Activated naive CD8-positive, alpha-beta T cell treated with anti-CD3 and anti-CD28 coated beads for 36 hours (primary cell): ENCODE results near the gene GRIK4. TPM values are rescaled to one million over a fixed set of nuclear protein-coding genes. Genes with fewer than 3 reads are reported as not detected.

Source experiments
- DNase-seq: peaks from one replicate; pipeline ENCODE4 v3.0.0; 2021
- H3K27ac Mint-ChIP-seq: one replicate; pipeline ENCODE4 v1.8.0; 2022; ENCODE audit warnings: mild to moderate bottlenecking, moderate library complexity, mixed read lengths
- H3K27me3 Mint-ChIP-seq: one replicate; pipeline ENCODE4 v1.8.0; 2022; ENCODE audit warnings: mild to moderate bottlenecking, mixed read lengths
- H3K36me3 Mint-ChIP-seq: one replicate; pipeline ENCODE4 v1.8.0; 2021; ENCODE audit warnings: mild to moderate bottlenecking, mixed read lengths
- H3K4me1 Mint-ChIP-seq: one replicate; pipeline ENCODE4 v1.8.0; 2021; ENCODE audit warnings: mixed read lengths
- H3K4me3 Mint-ChIP-seq: one replicate; pipeline ENCODE4 v1.8.0; 2022; ENCODE audit warnings: mild to moderate bottlenecking, moderate library complexity, mixed read lengths
- H3K9me3 Mint-ChIP-seq: one replicate; pipeline ENCODE4 v1.8.0; 2022; ENCODE audit warnings: mixed read lengths
- total RNA-seq, 2 experiments: library from RNA; stranded (reverse); gene quantifications; one replicate each; pipeline ENCODE4 v1.2.3, GENCODE V29; 2021

The GRIK4 gene
- total RNA-seq, 2 experiments from 2014 or later: 0.40 to 0.43 TPM

DNA sequence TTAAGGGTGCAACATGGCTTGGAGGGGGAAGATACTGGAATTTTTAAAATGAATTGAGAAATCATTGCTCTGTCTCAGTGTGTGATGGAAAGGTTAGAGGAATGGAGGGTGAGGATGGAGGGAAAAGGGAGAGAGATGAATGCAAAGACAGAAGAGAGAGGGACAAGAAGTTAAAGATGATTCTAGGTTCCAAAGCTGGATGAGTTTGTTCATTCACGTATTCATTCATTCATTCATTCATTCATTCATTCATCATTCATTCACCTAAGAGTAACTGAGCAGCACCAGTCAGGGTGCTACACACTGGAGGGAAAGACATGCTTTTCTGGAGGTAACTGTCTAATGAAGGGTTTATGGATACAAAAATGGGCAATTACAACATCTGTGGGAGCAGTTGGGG lies 209.2 kb downstream of the GRIK4 start:
- Mint-ChIP-seq H3K4me3 (no peak overlapping the region), H3K27ac (no peak overlapping the region), H3K27me3 (peaks cover 23% of the 10 kb centered on the region), H3K9me3 (no peaks in the 10 kb centered on the region), H3K4me1 (no peaks in the 10 kb centered on the region), H3K36me3 (no peaks in the 10 kb centered on the region)
- DNase-seq: no peak

DNA sequence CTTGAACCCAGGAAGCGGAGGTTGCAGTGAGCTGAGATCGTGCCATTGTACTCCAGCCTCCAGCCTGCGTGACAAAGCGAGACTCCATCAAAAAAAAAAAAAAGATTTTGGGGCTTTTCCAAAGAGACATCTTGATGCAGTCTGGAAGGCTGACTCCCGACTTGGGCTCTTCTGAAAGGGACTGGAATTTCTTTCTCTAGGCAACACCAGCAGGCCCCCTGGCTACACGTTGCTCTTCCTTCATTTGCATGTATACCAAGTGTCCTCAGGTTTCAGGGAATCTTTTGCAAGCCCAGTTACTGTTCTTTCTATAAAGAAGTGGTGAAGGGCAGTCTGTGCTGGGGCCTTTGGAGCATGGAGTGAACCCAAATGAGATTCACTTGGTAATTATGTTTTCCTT lies 211.0 kb downstream of the GRIK4 start:
- Mint-ChIP-seq H3K4me3 (no peak overlapping the region), H3K4me1 (no peaks in the 10 kb centered on the region), H3K27ac (no peak overlapping the region), H3K36me3 (no peaks in the 10 kb centered on the region), H3K9me3 (no peaks in the 10 kb centered on the region), H3K27me3 (peaks cover 23% of the 10 kb centered on the region)
- DNase-seq: no peak

DNA sequence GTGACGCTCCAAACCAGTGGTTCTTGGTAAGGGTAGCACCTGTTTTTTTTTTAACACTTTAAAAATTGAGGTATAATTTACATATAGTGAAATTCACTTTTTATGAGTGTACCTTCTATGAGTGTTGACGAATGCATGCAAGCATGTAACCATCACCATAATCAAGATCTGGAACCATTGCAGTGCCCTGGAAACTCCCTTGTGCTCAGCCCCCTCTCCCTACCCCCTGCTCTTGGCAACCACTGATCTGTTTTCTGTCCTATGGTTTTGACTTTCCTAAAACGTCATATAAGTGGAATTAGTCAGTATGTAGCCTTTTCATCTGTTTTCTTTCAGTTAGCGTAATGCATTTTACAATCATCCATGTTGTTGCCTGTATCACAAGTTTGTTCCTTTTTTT lies 212.2 kb downstream of the GRIK4 start:
- DNase-seq: no peak
- H3K4me3 Mint-ChIP-seq: no peak overlapping the region
- H3K9me3 Mint-ChIP-seq: peaks cover under 1% of the 10 kb centered on the region
- H3K27me3 Mint-ChIP-seq: peaks cover 19% of the 10 kb centered on the region
- H3K4me1 Mint-ChIP-seq: no peaks in the 10 kb centered on the region
- no peaks in the 10 kb centered on the region for H3K36me3 Mint-ChIP-seq
- no peak overlapping the region for H3K27ac Mint-ChIP-seq

DNA sequence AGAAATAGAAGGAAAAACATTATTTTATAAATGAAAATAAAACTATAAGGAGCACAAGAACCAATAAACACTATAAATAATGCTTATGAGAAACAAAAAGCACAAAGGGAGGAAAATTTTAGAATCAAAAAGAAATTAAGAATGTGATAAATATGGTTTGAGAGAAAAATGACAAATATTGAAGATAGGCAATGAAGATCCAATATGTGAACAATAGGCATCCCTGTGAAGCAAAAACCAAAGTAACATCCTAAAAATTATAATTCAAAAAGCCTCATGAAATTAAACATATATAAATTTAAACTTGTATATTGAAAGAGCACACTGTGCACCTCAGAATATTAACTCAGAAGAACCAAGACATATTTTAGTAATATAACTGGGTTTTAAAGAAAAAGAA lies 216.2 kb downstream of the GRIK4 start:
- H3K27me3 Mint-ChIP-seq: peaks cover 8% of the 10 kb centered on the region
- DNase-seq: no peak
- no peaks in the 10 kb centered on the region for H3K4me1 Mint-ChIP-seq
- H3K4me3 Mint-ChIP-seq: no peak overlapping the region
- peaks cover 5% of the 10 kb centered on the region for H3K9me3 Mint-ChIP-seq
- H3K36me3 Mint-ChIP-seq: no peaks in the 10 kb centered on the region
- H3K27ac Mint-ChIP-seq: no peak overlapping the region

DNA sequence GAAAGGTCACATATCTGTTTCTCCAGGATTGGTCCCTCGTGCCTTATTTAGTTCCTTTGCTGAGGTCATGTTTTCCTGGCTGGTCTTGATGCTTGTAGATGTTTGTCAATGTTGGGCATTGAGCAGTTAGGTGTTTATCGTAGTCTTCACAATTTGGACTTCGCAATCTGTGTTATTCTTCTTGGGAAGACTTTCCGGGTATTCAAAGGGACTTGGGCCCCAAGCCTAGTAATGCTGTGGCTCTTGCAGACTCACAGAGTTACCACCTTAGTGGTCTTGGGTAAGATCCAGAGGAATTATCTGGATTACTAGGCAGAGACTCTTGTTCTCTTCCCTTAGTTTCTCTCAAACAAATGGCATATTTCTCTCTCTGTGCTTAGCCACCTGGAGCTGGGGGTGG lies 223.5 kb downstream of the GRIK4 start:
- no peak for DNase-seq
- Mint-ChIP-seq H3K27ac (no peak overlapping the region), H3K4me3 (no peak overlapping the region), H3K27me3 (peaks cover 17% of the 10 kb centered on the region), H3K36me3 (no peaks in the 10 kb centered on the region), H3K4me1 (no peaks in the 10 kb centered on the region), H3K9me3 (peaks cover 2% of the 10 kb centered on the region)

DNA sequence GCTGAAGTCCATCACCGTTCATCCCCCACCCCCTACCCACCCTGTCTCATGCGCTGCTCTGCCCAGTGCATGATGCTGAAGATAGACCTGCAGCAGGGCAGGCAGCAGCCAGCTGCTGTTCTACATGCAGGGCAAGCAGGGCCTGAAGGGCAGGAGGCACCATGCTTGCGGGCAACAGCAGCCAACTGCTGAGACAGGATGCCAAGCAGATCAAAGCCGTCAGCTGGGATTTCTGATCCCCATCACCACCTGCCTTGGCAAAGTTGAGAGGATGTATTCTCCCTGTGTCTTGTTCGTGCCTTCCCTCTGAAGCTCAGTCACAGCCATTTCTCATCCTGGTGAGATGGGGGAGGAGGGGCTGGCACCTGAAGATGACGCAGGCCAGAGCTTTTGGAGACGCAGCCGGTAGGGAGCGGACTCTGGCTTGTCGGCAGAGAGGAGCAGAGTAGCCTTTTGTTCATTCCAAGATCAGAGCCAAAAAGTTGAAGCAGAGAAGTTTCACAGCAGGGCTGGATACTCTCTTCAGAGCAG lies 227.0 kb downstream of the GRIK4 start:
- Mint-ChIP-seq H3K4me3 (no peak overlapping the region), H3K36me3 (no peaks in the 10 kb centered on the region), H3K27me3 (peaks cover 14% of the 10 kb centered on the region), H3K4me1 (no peaks in the 10 kb centered on the region), H3K9me3 (no peaks in the 10 kb centered on the region), H3K27ac (no peak overlapping the region)
- DNase-seq: no peak

DNA sequence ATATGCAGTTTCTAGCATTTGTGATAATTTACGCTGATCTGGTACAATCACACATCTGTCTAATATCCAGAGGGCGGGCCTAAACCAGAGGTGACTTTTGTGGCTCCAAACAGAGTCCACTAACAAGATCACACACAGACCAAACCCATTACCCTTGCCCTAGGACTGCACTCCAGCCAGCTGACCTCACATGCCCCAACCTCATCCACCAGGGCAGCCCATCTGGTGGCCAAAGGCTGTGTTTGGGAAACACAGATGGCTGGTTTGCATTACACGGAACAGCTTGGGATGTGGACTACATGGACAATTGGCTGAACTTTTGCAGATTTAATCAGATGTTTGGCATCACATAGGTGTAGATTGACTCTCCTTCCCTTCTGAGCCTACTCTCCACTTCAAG lies 228.2 kb downstream of the GRIK4 start:
- Mint-ChIP-seq H3K36me3 (no peaks in the 10 kb centered on the region), H3K27me3 (peaks cover 9% of the 10 kb centered on the region)
- no peak for DNase-seq

DNA sequence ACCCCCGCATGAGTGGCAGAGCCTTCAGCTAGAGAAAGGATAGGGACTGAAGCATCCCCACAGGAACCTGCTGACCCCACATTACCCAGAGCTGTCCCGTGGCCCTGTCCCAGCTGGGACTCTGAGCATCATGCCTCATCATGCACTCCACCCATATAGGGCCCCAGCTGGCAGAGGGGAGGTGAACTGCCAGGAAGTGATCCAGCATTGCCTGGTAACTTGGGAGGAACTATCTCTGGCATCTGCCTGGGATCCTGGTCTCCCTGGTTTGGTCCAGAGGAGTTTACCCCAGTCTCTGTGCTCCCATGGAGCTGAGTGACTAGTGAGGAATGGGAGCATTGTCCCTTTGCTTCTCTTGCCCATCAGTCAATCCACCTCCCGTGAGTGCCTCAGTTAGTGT lies 228.8 kb downstream of the GRIK4 start:
- no peaks in the 10 kb centered on the region for H3K4me1 Mint-ChIP-seq
- no peak overlapping the region for H3K4me3 Mint-ChIP-seq
- no peaks in the 10 kb centered on the region for H3K36me3 Mint-ChIP-seq
- H3K27me3 Mint-ChIP-seq: peaks cover 8% of the 10 kb centered on the region
- DNase-seq: no peak
- H3K9me3 Mint-ChIP-seq: no peaks in the 10 kb centered on the region
- no peak overlapping the region for H3K27ac Mint-ChIP-seq

More for the DNA sequence above, 228.2 kb downstream of the GRIK4 start:
- no peaks in the 10 kb centered on the region for H3K4me1 Mint-ChIP-seq
- no peak overlapping the region for H3K4me3 Mint-ChIP-seq
- H3K27ac Mint-ChIP-seq: no peak overlapping the region
- H3K9me3 Mint-ChIP-seq: no peaks in the 10 kb centered on the region

DNA sequence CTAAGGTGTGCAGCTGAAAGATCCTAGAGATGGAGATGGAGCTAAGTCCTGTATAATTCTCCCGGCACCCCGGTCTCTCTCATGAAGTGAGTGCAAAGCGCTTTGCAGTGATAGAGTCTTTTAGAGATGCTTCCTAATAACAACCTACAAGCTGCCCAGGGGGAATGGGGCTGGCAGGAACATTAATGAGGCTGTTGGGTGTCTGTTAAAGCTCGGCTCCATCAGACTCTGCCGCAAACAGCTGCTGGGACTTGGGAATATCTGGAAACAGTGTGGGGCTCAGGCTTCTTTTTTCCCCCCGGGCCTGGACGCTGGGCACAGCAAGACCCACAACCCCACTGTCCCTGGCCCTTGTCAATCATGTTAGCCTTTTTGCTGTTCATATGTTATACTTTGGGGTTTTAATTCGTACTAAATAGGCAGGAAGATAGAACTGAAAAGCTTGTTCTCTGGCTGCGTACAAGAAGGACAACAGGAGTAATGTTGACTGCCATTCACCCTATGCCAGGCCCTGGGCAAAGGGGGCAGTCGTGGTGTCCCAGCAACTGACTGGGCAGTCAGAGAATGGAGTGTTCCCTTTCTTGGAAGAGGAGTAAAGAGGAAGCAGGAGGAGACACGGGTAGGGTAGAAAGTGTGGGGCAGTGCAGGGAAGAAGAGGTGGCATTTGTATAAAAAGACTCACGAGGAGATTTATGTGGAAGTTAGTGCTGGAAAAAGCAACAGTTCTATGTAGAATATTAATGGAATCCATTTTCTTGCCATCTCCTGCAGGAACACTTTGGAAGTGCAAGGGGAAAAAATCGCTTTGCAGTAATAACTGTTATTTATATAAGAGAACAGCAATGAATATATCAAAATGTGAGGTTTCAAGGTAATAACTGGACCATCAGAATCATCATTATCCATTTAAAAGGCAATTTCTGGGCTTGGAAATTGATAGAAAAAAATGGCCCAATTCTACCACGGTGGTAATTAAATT lies 232.8 kb downstream of the GRIK4 start:
- H3K36me3 Mint-ChIP-seq: no peaks in the 10 kb centered on the region
- DNase-seq: no peak
- no peak overlapping the region for H3K27ac Mint-ChIP-seq
- peaks cover 14% of the 10 kb centered on the region for H3K27me3 Mint-ChIP-seq
- no peaks in the 10 kb centered on the region for H3K4me1 Mint-ChIP-seq
- no peaks in the 10 kb centered on the region for H3K9me3 Mint-ChIP-seq
- no peak overlapping the region for H3K4me3 Mint-ChIP-seq

DNA sequence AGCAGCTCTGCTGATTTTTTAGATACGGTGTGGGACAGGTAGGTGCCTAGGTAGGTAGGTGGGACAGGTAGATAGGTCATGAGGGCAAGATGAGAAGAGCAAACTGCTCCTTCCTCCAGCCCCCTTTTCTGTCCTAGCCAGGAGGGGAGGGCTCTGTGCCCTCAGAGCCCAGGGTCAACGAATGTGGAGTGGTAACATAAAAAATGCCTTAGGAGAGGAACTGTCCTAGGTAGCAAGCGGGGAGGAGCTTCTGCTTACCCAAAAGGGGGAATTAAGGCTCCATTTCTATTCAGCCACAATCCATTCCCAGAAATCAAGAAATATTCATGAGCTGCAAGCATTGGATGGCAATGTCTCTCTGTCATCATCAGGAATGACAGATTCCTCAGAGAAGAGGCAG lies 234.8 kb downstream of the GRIK4 start:
- DNase-seq: no peak
- no peaks in the 10 kb centered on the region for H3K9me3 Mint-ChIP-seq
- no peaks in the 10 kb centered on the region for H3K4me1 Mint-ChIP-seq
- H3K36me3 Mint-ChIP-seq: no peaks in the 10 kb centered on the region
- H3K27ac Mint-ChIP-seq: no peak overlapping the region
- no peak overlapping the region for H3K4me3 Mint-ChIP-seq
- peaks cover 27% of the 10 kb centered on the region for H3K27me3 Mint-ChIP-seq

DNA sequence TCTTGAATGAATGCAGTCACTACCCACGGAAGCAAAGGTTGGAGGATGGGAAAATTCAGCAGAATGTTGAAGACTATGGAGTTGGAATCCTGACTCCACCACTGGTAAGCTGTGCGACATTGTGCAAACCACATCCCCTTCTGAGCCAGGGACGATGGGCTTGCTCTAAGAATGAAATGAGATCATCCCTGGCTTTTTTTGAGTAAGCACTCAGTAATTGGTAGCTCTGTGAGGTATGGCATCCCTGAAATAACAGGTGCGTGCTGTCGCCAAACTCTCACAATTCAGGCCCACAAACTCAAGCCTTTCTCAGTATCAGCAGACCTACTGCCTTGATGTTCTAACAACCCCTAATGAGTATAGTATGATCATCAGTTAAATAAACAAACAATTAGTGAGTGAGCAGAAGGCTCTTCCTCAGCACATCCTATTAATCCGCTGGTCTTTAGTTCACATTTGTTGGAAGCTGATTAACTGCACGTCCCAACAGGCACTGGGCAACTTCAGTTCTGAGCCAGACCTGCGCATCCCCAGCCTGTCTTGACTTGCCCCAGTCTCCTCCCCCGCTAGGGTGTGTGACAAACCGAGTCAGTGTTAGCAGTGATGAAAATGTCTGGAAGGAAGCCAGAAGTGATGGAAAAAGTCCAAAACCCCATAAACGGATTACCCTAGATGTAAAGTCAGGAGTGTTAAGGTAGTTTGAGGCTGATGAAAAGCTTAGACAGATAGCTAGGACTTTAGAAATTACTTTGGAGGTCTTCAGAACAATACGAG lies 235.5 kb downstream of the GRIK4 start:
- Mint-ChIP-seq H3K4me1 (no peaks in the 10 kb centered on the region), H3K9me3 (no peaks in the 10 kb centered on the region), H3K36me3 (no peaks in the 10 kb centered on the region), H3K27me3 (peaks cover 22% of the 10 kb centered on the region), H3K4me3 (no peak overlapping the region), H3K27ac (no peak overlapping the region)
- DNase-seq: no peak

DNA sequence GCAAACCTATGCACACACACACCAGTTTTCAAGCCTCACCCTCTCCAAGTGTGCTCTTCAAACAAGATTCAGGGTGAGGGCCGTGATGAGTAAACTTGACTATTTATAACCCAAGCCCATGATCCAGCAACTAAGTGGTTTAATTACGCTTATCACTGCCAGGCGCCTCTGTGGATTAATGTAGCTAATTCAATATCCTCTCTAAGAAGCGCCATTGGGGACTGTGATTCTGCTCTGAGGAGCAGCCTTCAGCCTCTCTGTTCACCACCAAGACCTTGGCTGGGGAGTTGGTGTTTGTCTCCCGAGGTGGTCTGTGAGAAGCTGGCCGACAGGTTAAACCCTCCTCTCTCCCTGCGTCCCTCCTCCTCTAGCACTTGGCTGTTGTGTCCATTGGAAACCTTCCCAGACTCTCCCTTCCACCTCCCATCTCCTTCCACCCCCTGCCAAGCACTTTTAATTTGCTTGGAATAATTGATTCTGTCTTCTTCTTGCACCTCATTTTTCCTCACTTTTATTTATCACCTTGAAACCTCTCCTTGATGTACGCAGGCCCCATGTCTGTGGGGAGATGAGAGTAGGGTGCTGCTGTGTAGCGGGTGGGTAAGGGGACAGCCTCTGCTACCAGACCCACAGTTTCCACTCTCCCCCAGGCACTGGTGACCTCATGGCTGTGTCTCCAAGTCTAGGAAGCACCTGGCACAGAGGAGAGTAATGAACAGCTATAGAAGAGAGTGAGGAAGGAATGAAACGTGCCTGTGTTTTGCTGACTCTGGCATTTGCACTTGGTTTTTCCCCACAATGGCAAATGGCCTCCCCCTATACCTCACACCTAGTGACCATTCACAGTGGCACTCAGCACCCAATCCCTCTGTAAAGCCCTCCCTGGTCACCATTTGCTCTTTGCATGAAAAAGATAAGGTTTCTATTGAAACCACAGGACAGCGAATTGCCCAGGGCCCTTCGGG lies 236.6 kb downstream of the GRIK4 start:
- DNase-seq: no peak

DNA sequence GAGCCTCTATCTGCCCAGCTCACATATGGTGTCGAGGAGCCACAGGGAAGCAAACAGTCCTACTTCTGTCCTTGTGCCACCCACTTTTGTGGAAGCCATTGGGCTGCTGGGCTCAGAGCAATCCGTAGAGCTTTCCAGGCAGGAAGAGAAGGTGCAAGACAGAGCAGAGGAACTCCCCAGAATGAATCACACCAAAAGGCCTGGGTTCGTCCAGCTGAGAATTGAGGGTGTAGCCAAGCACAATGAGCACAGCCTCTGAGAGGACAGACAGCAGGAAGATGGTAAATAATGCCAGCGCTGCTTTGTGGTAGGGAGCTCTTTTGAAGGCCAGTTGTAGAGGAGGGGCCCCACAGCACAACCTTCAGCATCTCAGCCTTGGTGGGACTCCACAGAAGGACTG lies 237.8 kb downstream of the GRIK4 start:
- H3K27me3 Mint-ChIP-seq: peaks cover 25% of the 10 kb centered on the region
- no peak for DNase-seq
- no peaks in the 10 kb centered on the region for H3K4me1 Mint-ChIP-seq
- H3K9me3 Mint-ChIP-seq: no peaks in the 10 kb centered on the region
- no peak overlapping the region for H3K4me3 Mint-ChIP-seq
- no peak overlapping the region for H3K27ac Mint-ChIP-seq
- H3K36me3 Mint-ChIP-seq: no peaks in the 10 kb centered on the region

More for the DNA sequence above, 236.6 kb downstream of the GRIK4 start:
- Mint-ChIP-seq H3K9me3 (no peaks in the 10 kb centered on the region), H3K27me3 (peaks cover 20% of the 10 kb centered on the region), H3K4me1 (no peaks in the 10 kb centered on the region), H3K36me3 (no peaks in the 10 kb centered on the region), H3K4me3 (no peak overlapping the region), H3K27ac (no peak overlapping the region)
